HG03439 (cell line): ENCODE measurements around the gene SLC38A3.
A peak's percentile ranks its signal among the peaks of the same experiment; 100 is the strongest.
"Not testable (repeated sequence)": the region's sequence is repeated elsewhere in the genome, so short reads cannot be mapped to it uniquely, and the experiment has no call there.

Source experiments
- ATAC-seq: cut with Tn5 transposase; IDR thresholded peaks from one replicate; pipeline ENCODE4 v1.9.1; 2021; ENCODE audit warnings: mild to moderate bottlenecking, moderate library complexity; ENCODE audit not compliant: unreplicated experiment

SLC38A3 gene

GRCh38 chr3:50208677-50209344, 3.7 kb downstream of the SLC38A3 start:
- no peak for ATAC-seq

GRCh38 chr3:50210176-50210509, 5.1 kb downstream of the SLC38A3 start:
- no peak for ATAC-seq

- no peak for ATAC-seq
Observed at GRCh38 chr3:50210510-50211367, 5.7 kb downstream of the SLC38A3 start.

GRCh38 chr3:50211368-50211717, 6.3 kb downstream of the SLC38A3 start:
- ATAC-seq: not testable (repeated sequence)

DNA sequence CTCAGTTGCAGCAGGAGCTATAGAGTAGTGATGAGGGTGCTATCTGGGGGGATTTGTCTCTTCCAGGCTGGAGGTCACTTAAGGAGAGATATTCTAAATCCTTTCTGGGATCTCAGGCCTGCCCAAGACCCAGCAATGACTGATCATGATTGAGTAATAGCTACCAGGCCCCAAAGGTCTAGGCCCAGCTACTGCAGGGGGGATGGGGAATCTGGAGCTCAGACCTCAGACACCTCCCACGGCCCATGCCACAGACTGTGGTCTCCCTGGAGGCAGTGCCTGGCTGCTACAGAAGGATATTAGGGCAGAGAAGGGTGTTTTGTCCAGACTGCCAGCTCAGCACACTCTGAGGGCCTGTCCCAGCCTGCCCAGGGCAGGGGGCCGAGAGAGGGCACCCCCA, 6.9 kb downstream of the SLC38A3 start:
- ATAC-seq: no peak

GRCh38 chr3:50212502-50212901, 7.4 kb downstream of the SLC38A3 start:
- ATAC-seq: no peak

- no peak for ATAC-seq
Observed at GRCh38 chr3:50212971-50213370, 7.9 kb downstream of the SLC38A3 start.

DNA sequence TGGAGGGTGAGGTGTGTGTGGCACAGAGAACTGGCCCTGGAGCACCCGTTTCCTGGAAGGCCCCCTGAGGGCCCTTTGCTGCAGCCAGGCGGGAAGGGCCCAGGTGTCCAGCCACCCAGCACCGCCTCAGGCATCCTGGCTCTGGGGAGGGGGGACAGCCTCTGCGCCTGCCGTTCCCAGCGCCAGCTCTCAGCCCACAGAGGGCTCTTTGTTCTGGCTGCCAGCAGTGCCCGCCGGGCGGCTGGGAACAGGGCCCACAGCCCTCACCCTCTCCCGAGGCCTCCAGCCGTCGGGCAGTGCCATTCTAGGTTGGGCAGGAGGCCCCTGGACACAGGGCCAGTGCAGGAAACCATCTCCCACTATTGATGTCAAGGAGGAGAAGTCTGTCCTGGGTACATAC, 8.3 kb downstream of the SLC38A3 start:
- no peak for ATAC-seq

DNA sequence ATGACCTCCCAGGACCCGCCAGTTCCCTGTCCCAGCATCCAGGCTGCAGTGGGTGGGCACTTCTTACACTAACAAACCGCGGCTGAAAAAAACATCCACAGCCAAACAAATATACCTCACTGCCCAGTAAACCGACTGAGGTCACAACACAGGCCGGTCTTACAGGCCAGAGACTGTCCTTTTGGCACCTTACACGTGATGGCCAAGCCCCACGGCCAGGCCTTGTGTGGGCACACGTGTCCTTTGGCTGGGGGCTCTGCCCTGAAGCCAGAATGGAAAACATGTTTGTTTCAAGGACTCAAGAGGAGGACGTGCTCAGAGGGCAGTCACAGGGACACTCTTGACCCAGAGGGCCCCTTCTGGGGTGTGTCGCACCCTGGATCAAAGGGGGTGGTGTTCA, 9.8 kb downstream of the SLC38A3 start:
- ATAC-seq: no peak

DNA sequence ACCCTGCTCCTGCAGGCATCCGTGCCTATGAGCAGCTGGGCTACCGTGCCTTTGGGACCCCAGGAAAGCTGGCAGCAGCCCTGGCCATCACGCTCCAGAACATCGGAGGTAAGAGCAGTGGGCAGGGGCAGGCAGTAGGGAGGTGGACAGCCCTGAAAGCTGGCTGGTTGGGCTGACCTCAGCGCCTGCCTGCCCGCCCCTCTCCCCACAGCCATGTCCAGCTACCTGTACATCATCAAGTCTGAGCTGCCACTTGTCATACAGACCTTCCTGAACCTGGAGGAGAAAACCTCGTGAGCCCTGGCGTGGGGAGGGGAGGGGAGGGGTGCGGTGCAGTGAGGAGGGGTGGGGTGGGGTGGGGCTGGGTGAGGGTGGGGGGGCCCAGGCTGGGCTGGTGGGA, 10.5 kb downstream of the SLC38A3 start:
- no peak for ATAC-seq

GRCh38 chr3:50217681-50218080, 12.6 kb downstream of the SLC38A3 start:
- no peak for ATAC-seq

DNA sequence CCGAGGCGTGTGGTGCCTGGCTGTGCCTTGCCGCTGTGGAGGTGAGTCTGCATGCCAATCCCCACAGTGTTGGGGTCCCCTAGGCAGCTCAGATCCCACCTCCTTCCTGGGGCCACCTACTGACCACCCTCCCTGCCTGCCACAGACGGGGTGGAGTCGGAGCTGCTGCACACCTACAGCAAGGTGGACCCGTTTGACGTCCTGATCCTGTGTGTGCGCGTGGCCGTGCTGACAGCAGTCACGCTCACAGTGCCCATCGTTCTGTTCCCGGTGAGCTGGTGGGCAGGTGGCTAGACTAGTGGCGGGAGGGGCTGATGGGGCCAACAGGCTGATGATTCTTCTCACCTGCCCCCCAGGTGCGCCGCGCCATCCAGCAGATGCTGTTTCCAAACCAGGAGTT, 13.4 kb downstream of the SLC38A3 start:
- no peak for ATAC-seq

DNA sequence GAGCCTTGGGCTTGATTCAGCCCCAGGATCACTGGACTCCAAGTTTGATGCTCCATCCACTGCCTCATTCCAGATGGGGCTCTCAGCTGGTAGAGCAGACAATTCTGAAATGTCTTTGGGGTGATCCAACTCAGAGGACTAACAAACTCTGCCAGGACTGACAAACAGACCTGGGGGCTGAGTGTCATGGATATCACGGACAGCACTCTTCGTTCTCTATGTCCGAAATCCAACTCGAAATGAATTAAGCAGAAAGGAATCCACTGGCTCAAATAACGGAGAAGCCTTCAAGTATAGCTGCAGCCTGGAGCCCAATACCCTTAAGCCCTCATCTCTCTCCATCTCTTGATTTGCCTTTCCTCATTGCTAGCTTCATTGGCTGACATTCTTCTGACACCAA, 14.2 kb downstream of the SLC38A3 start:
- ATAC-seq: no peak

DNA sequence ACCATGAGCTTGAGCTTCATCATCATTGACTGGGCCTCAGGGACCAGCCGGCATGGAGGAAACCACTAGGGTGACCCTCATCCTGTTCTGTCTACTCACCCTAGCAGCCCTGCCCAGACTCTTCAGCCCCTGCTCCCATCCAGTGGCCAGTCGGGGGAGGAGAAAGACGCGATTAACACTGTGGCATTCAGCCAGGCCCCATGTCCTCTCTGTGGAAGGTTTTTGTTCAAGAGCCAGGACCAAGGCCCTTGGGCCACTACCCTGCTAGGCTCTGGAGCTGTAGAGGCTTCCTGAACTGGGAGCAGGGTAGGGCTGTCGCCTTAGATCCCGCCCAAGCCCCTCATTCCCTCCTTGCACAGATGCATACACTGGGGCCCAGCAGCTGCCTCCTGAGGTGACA, 15.0 kb downstream of the SLC38A3 start:
- ATAC-seq: no peak

GRCh38 chr3:50221051-50221410, 16.0 kb downstream of the SLC38A3 start:
- ATAC-seq: no peak

DNA sequence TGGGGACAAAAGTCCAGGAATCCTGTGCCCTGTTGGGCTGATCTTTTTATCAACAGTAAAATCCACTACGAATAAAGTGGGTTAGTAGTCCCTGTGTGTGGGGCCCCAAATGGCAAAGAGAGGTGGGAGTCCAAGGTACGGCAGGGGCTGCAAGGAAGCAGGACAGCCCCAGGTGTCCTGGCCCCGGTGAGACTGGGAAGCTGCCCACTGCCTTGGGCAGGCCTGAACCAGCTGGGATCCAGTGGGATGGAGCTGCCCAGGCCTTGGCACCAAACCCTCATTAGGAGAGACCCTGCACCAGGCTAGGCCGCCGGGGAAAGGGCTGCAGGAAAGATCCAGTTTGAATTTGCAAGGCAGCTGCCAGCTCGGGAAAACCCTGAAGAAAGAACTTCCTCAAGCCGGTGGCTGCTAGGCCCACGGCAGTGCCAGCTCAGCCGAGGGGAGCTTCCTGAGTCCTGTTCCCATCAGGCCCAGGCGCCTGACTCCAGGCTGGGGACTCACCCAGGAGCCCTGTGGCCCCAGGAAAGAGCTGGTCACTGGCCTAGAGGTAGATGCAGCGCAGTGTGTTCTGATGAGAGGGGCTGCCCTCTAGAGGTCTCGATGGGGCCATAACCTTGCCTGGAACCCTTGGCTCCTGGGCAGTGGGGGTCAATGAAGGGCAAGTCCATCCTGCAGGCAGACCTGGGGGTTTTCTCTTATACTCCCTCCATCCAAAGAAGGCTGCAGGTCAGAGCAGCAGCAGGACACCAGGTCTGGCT, 16.5 kb downstream of the SLC38A3 start:
- ATAC-seq: no peak

DNA sequence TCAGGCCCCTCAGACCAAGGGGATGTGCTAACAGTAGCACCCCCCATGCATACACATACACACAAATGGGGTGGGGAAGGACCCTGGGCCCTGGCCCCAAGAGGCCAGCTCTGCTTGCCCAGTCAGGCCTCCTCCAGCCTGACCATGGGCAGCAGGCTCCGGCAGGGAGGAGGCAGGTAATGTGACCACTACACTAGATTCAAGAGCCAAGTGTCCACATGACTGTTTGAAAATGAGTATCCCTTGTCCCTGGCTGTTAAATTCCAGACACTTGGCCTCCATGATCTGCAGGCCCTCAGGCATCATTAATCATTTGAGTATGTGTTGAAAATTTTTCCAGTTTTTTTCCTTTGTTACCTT, 17.1 kb downstream of the SLC38A3 start:
- no peak for ATAC-seq

- ATAC-seq: no peak
Observed at GRCh38 chr3:50224639-50225038, 19.6 kb downstream of the SLC38A3 start.

DNA sequence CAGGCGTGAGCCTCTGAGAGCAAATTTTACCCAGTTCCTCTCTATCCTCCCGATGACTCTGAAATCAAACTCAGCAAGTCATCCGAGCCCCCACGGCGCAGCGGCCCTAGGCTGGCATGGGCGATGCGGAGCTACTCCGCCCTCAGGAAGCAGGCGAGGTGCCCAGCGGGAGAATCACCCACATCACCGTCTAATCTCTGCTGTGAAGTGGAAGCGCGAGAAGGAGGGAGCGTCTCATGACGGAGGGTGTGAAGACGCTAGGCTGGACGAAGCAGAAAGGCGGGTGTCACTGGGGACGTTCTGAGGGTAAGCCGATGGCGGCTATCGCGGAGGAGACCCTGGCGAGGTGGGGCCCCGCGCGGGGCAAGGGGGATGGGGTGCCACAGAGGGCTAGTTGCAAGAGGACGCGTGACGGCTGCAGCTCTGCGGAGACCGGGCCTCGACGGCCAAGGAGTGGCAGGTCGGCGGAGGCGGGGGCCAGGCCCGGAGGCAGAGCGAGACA, 21.9 kb downstream of the SLC38A3 start:
- ATAC-seq: peak; percentile 1

- ATAC-seq: peak; percentile 83
Observed at GRCh38 chr3:50227390-50228183, 22.5 kb downstream of the SLC38A3 start.

- ATAC-seq: not testable (repeated sequence)
Observed at GRCh38 chr3:50228184-50228763, 23.2 kb downstream of the SLC38A3 start.
